ENCODE results near the gene NPTN.

DNA sequence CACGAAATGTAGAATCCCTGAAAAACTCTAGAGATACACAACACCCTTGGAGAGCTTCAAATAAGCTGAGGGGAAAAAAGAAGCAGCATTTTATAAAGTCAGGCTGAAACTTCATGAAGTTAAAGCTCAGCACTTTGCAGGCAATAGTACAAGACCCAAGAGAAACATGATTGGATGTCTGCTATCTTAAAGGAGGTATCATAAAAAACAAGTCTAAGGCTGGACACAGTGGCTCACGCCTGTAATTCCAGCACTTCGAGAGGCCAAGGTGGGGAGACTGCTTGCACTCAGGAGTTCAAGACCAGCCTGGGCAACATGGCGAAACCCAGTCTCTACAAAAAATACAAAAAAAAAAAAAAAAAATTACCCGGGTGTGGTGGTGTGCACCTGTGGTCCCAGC lies 42.9 kb downstream of the NPTN start:
- TF ChIP-seq SP1 (IDR thresholded peaks at IDR 0.05), result no peak
- TF ChIP-seq, protein P1, sequence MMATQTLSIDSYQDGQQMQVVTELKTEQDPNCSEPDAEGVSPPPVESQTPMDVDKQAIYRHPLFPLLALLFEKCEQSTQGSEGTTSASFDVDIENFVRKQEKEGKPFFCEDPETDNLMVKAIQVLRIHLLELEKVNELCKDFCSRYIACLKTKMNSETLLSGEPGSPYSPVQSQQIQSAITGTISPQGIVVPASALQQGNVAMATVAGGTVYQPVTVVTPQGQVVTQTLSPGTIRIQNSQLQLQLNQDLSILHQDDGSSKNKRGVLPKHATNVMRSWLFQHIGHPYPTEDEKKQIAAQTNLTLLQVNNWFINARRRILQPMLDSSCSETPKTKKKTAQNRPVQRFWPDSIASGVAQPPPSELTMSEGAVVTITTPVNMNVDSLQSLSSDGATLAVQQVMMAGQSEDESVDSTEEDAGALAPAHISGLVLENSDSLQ (IDR thresholded peaks at IDR 0.05), result no peak
- TF ChIP-seq FOXM1 (IDR thresholded peaks at IDR 0.05; ENCODE audit: borderline replicate concordance), result no peak
- TF ChIP-seq BHLHE40 (IDR thresholded peaks at IDR 0.05; ENCODE audit: borderline replicate concordance), result no peak

Data from HEK293T (cell line).